Testis (tissue), 2 donors: ENCODE results near the gene TNS1.

Source experiments
- CTCF ChIP-seq, 3 experiments: fragments of 450-650 bp in 2 of 3; fragments of 200-600 bp in 1 of 3; sonication (generic) in 1 of 3; IDR thresholded peaks; one replicate each; pipeline ENCODE4 v1.5.1; 2016 to 2019; ENCODE audit warnings: antibody characterized with exemption in 3 of 3, mild to moderate bottlenecking in 2 of 3, moderate library complexity in 1 of 3
- POLR2A ChIP-seq: fragments of 450-650 bp; IDR thresholded peaks from one replicate; pipeline ENCODE4 v1.6.1; 2017; ENCODE audit warnings: antibody characterized with exemption, mild to moderate bottlenecking, moderate library complexity

GRCh38 chr2:217944366-217944765 lies 58.4 kb downstream of the TNS1 start:
- TF ChIP-seq CTCF (IDR thresholded peaks at IDR 0.05) (no peak), POLR2A (no peak)
